H9 (cell line): ENCODE data around the gene CCNYL1. TPM values are rescaled to one million over a fixed set of nuclear protein-coding genes. Genes with fewer than 3 reads are reported as not detected.

Source experiments
- DNase-seq: peaks from one replicate; pipeline ENCODE4 v3.0.0-alpha.2; 2017
- H2AFZ ChIP-seq: one replicate; pipeline ENCODE4 v1.6.1; 2013; ENCODE audit warnings: mild to moderate bottlenecking, low read length, control low read depth, moderate library complexity
- H2AK5ac ChIP-seq: 2 replicates; pipeline ENCODE4 v1.6.1; 2013; ENCODE audit warnings: low read length, control low read depth, mixed read lengths; ENCODE audit not compliant: insufficient read length
- H2BK120ac ChIP-seq: one replicate; pipeline ENCODE4 v1.6.1; 2013; ENCODE audit warnings: low read depth, mild to moderate bottlenecking, low read length, control low read depth, inconsistent platforms; ENCODE audit not compliant: poor library complexity, severe bottlenecking
- H2BK12ac ChIP-seq: 2 replicates; pipeline ENCODE4 v1.6.1; 2013; ENCODE audit warnings: low read length, control low read depth, mixed read lengths, low read depth; ENCODE audit not compliant: insufficient read length
- H2BK15ac ChIP-seq: 2 replicates; pipeline ENCODE4 v1.6.1; 2013; ENCODE audit warnings: low read depth, low read length, control low read depth
- H2BK20ac ChIP-seq: one replicate; pipeline ENCODE4 v1.6.1; 2013; ENCODE audit warnings: low read depth, mild to moderate bottlenecking, low read length, control low read depth, inconsistent platforms; ENCODE audit not compliant: poor library complexity, severe bottlenecking
- H2BK5ac ChIP-seq: 2 replicates; pipeline ENCODE4 v1.6.1; 2013; ENCODE audit warnings: low read length, control low read depth, mixed read lengths; ENCODE audit not compliant: insufficient read length
- H3K14ac ChIP-seq: 2 replicates; pipeline ENCODE4 v1.6.1; 2013; ENCODE audit warnings: low read length, control low read depth; ENCODE audit not compliant: insufficient read depth
- H3K18ac ChIP-seq: 2 replicates; pipeline ENCODE4 v1.6.1; 2013; ENCODE audit warnings: low read depth, mild to moderate bottlenecking, mixed read lengths, low read length, control low read depth; ENCODE audit not compliant: insufficient read length
- H3K23ac ChIP-seq: 2 replicates; pipeline ENCODE4 v1.6.1; 2013; ENCODE audit warnings: low read length, control low read depth, mixed read lengths, low read depth; ENCODE audit not compliant: insufficient read length
- H3K23me2 ChIP-seq: 2 replicates; pipeline ENCODE4 v1.6.1; 2013; ENCODE audit warnings: low read depth, mild to moderate bottlenecking, mixed read lengths, low read length, control low read depth; ENCODE audit not compliant: insufficient read length, poor library complexity, severe bottlenecking
- H3K27ac ChIP-seq: 2 replicates; pipeline ENCODE4 v1.5.1; 2013; ENCODE audit warnings: low read length, control low read depth, mixed read lengths, low read depth; ENCODE audit not compliant: insufficient read length
- H3K27me3 ChIP-seq: 2 replicates; pipeline ENCODE4 v1.6.1; 2013; ENCODE audit warnings: low read length, control low read depth, inconsistent platforms; ENCODE audit not compliant: insufficient read depth
- H3K4ac ChIP-seq: 2 replicates; pipeline ENCODE4 v1.6.1; 2013; ENCODE audit warnings: low read depth, mild to moderate bottlenecking, control low read depth, inconsistent platforms, low read length, moderate library complexity
- H3K4me1 ChIP-seq: 2 replicates; pipeline ENCODE4 v1.6.1; 2013; ENCODE audit warnings: low read length, control low read depth, inconsistent platforms; ENCODE audit not compliant: insufficient read depth
- H3K4me2 ChIP-seq: 2 replicates; pipeline ENCODE4 v1.6.1; 2013; ENCODE audit warnings: low read length, control low read depth, mixed read lengths; ENCODE audit not compliant: insufficient read length, insufficient read depth
- H3K56ac ChIP-seq: 2 replicates; pipeline ENCODE4 v1.6.1; 2013; ENCODE audit warnings: low read depth, mild to moderate bottlenecking, mixed read lengths, low read length, control low read depth; ENCODE audit not compliant: insufficient read length
- H3K79me1 ChIP-seq: 2 replicates; pipeline ENCODE4 v1.6.1; 2013; ENCODE audit warnings: low read depth, mild to moderate bottlenecking, moderate library complexity, low read length, control low read depth, inconsistent platforms; ENCODE audit not compliant: insufficient read depth, poor library complexity, severe bottlenecking
- H3K79me2 ChIP-seq: 2 replicates; pipeline ENCODE4 v1.6.1; 2013; ENCODE audit warnings: low read length, control low read depth, inconsistent platforms; ENCODE audit not compliant: insufficient read depth
- H3K9ac ChIP-seq: 2 replicates; pipeline ENCODE4 v1.6.1; 2013; ENCODE audit warnings: low read length, control low read depth, mixed read lengths; ENCODE audit not compliant: insufficient read length; ENCODE audit errors: extremely low read depth
- H3K9me3 ChIP-seq: one replicate; pipeline ENCODE4 v1.6.1; 2013; ENCODE audit warnings: low read depth, low read length, inconsistent platforms; ENCODE audit not compliant: control insufficient read depth
- H3T11ph ChIP-seq: one replicate; pipeline ENCODE4 v1.6.1; 2013; ENCODE audit warnings: mild to moderate bottlenecking, low read length, control low read depth, inconsistent platforms
- H4K20me1 ChIP-seq: one replicate; pipeline ENCODE4 v1.6.1; 2013; ENCODE audit not compliant: control insufficient read depth, insufficient read length, insufficient read depth
- H4K5ac ChIP-seq: 2 replicates; pipeline ENCODE4 v1.6.1; 2013; ENCODE audit warnings: low read depth, mild to moderate bottlenecking, mixed read lengths, low read length, control low read depth; ENCODE audit not compliant: insufficient read length
- H4K8ac ChIP-seq: replicated peaks from 2 replicates; pipeline ENCODE4 v1.6.1; 2013; ENCODE audit warnings: low read length, control low read depth, mixed read lengths, low read depth; ENCODE audit not compliant: insufficient read length
- H4K91ac ChIP-seq: 2 replicates; pipeline ENCODE4 v1.6.1; 2013; ENCODE audit warnings: low read depth, mild to moderate bottlenecking, moderate library complexity, mixed read lengths, low read length, control low read depth; ENCODE audit not compliant: insufficient read length
- H3K27ac Mint-ChIP-seq, 3 experiments: 2 replicates in 2 of 3; 3 replicates in 1 of 3; pipeline ENCODE4 v1.8.0; 2020 to 2021; ENCODE audit warnings: mixed read lengths in 3 of 3, mild to moderate bottlenecking in 1 of 3, moderate library complexity in 1 of 3
- H3K27me3 Mint-ChIP-seq: 2 replicates; pipeline ENCODE4 v1.8.0; 2021; ENCODE audit warnings: low read depth, mild to moderate bottlenecking, moderate library complexity, mixed read lengths
- H3K36me3 Mint-ChIP-seq, 3 experiments: 2 replicates in 2 of 3; 3 replicates in 1 of 3; pipeline ENCODE4 v1.8.0; 2020 to 2021; ENCODE audit warnings: low read depth in 3 of 3, mixed read lengths in 3 of 3; ENCODE audit not compliant: insufficient read depth in 1 of 3
- H3K4me1 Mint-ChIP-seq, 2 experiments: 2 replicates each; pipeline ENCODE4 v1.8.0; 2020; ENCODE audit warnings: mixed read lengths in 2 of 2
- H3K4me3 Mint-ChIP-seq, 2 experiments: 2 replicates in 1 of 2; 3 replicates in 1 of 2; pipeline ENCODE4 v1.8.0; 2020 to 2021; ENCODE audit warnings: mild to moderate bottlenecking in 2 of 2, mixed read lengths in 2 of 2, moderate library complexity in 1 of 2
- H3K9me3 Mint-ChIP-seq, 2 experiments: 2 replicates in 1 of 2; 3 replicates in 1 of 2; pipeline ENCODE4 v1.8.0; 2020; ENCODE audit warnings: mild to moderate bottlenecking in 2 of 2, mixed read lengths in 2 of 2, moderate library complexity in 1 of 2
- WGBS: extraction: QIAGEN DNeasy Blood & Tissue Kit; methylation state at CpG from one replicate; pipeline ENCODE4 v1.1.7; 2013; ENCODE audit warnings: missing lambda C conversion rate, low lambda C conversion rate, mixed read lengths; ENCODE audit not compliant: insufficient read length; ENCODE audit errors: extremely low coverage; 5-methylcytosine and 5-hydroxymethylcytosine counted together
- total RNA-seq: library from RNA; stranded (reverse); gene quantifications from 2 replicates; pipeline ENCODE4 v1.2.1, GENCODE V29; 2021
- TF ChIP-seq, protein P1 (sequence below): fragments of 200-600 bp; sonication (generic); conservative IDR thresholded peaks from 3 replicates; pipeline ENCODE4 v1.8.0; 2021; ENCODE audit warnings: antibody characterized with exemption, mild to moderate bottlenecking

The CCNYL1 gene
- total RNA-seq, 1 experiment from 2014 or later, result 27.0 TPM

DNA sequence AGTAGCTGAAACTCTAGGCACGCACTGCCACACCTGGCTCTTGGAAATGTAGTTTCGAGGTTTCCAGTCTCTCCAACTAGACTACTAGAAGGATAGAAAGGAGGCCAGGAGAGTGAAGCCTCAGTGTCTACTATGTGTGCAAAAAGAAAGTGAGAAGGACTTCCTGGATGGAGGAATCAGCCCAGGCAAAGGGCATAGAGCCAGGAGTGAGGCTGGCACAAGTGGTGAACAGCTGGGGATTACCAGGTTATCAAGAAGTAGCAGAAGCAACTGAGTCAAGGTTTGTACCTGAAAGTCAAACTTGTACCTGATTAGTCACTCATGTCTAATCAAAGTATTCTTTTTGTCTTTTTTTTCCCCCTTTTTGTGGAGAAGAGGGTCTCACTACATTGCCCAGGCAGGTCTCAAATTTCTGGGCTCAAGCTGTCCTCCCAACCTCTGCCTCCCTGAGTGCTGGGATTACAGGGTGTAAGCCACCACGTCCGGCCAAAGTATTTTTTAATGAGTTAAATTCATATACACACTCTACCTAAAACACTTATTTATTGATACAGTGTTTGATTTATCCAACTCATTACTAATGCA is 67.0 kb downstream of the CCNYL1 start:
- Histone ChIP-seq H3K18ac (no peak overlapping the region), H4K8ac (no peak overlapping the region), H2BK20ac (no peak overlapping the region), H3K9ac (no peak overlapping the region), H2BK120ac (no peak overlapping the region), H3K79me2 (no peaks in the 10 kb centered on the region), H4K20me1 (no peaks in the 10 kb centered on the region), H2AK5ac (no peak overlapping the region), H2BK12ac (no peak overlapping the region), H3K9me3 (no peaks in the 10 kb centered on the region), H3K4me1 (no peaks in the 10 kb centered on the region; the same call in 1 of the 2 replicates), H3K27ac (no peak overlapping the region), H3K4ac (no peak overlapping the region), H3K14ac (no peak overlapping the region), H3K4me2 (no peak overlapping the region), H2BK15ac (no peak overlapping the region), H3K27me3 (no peaks in the 10 kb centered on the region), H3K23me2 (no peaks in the 10 kb centered on the region), H2AFZ (no peak overlapping the region), H3K23ac (no peak overlapping the region), H3K79me1 (no peaks in the 10 kb centered on the region), H4K91ac (no peak overlapping the region), H3K56ac (no peak overlapping the region), H2BK5ac (no peak overlapping the region), H4K5ac (no peak overlapping the region), H3T11ph (no peak overlapping the region)
- TF ChIP-seq, protein P1, sequence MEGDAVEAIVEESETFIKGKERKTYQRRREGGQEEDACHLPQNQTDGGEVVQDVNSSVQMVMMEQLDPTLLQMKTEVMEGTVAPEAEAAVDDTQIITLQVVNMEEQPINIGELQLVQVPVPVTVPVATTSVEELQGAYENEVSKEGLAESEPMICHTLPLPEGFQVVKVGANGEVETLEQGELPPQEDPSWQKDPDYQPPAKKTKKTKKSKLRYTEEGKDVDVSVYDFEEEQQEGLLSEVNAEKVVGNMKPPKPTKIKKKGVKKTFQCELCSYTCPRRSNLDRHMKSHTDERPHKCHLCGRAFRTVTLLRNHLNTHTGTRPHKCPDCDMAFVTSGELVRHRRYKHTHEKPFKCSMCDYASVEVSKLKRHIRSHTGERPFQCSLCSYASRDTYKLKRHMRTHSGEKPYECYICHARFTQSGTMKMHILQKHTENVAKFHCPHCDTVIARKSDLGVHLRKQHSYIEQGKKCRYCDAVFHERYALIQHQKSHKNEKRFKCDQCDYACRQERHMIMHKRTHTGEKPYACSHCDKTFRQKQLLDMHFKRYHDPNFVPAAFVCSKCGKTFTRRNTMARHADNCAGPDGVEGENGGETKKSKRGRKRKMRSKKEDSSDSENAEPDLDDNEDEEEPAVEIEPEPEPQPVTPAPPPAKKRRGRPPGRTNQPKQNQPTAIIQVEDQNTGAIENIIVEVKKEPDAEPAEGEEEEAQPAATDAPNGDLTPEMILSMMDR, result no peak
- Mint-ChIP-seq H3K27ac (no peak overlapping the region), H3K36me3 (no peaks in the 10 kb centered on the region), H3K27me3 (peaks cover 3% of the 10 kb centered on the region), H3K4me3 (no peak overlapping the region), H3K4me1 (peaks cover 21 to 30% of the 10 kb centered on the region in 2 experiments), H3K9me3 (peaks cover 2 to 5% of the 10 kb centered on the region in 2 experiments; a peak in 1 of 5 replicates)
- DNase-seq, result no peak
- WGBS, result no CpG with 5 or more reads among the region's 4 CpGs
